Cardiac fibroblast (primary cell): Measurements from ENCODE around the gene MYCBPAP.

Experiments
- DNase-seq, 2 donors: peaks; one replicate each; pipeline versions ENCODE4 v3.0.0 to v3.0.0-alpha.2; 2010; ENCODE audit warnings: low read depth in 2 of 2
- H3K4me3 ChIP-seq, 2 donors: replicated peaks in 1 of 2; 1 replicate in 1 of 2; 2 replicates in 1 of 2; pipeline ENCODE4 v1.5.1; 2011; ENCODE audit warnings: low read depth in 2 of 2, low read length in 2 of 2, mild to moderate bottlenecking in 2 of 2, moderate library complexity in 1 of 2
- CTCF ChIP-seq: IDR thresholded peaks from one replicate; pipeline ENCODE4 v1.5.1; 2011; ENCODE audit warnings: low read depth, mild to moderate bottlenecking, low read length, inconsistent platforms

MYCBPAP gene

GRCh38 chr17:50570032-50570431, 61.8 kb downstream of the MYCBPAP start:
- DNase-seq = no peak
- no peak overlapping the region for H3K4me3 ChIP-seq
- TF ChIP-seq CTCF = no peak

DNA sequence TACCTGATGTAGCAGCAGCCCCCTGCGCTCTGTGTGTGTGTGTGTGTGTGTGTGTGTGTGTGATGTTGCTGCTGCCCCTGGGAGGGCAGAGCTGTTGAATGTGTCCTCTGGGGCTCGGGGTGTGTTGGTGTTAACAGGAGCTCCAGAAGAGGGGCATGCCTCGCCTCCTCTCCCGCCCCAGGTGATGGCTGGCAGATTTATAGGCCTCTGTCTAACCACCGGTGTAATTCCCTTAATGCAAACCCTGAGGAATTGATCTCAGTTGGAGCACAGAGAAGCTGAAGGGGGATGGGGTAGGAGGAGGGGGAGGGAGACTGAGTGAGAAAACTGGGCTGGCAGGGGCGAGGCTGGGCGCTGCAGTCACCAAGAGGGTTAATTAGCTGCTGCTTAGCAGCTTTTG, 62.3 kb downstream of the MYCBPAP start:
- DNase-seq = no peak
- no peak for TF ChIP-seq CTCF
- H3K4me3 ChIP-seq = no peak overlapping the region

- H3K4me3 ChIP-seq = no peak overlapping the region
- TF ChIP-seq CTCF = no peak
- DNase-seq = no peak
These were observed 63.4 kb downstream of the MYCBPAP start for GRCh38 chr17:50571681-50572080.

GRCh38 chr17:50572541-50572940, 64.3 kb downstream of the MYCBPAP start:
- H3K4me3 ChIP-seq = no peak overlapping the region

DNA sequence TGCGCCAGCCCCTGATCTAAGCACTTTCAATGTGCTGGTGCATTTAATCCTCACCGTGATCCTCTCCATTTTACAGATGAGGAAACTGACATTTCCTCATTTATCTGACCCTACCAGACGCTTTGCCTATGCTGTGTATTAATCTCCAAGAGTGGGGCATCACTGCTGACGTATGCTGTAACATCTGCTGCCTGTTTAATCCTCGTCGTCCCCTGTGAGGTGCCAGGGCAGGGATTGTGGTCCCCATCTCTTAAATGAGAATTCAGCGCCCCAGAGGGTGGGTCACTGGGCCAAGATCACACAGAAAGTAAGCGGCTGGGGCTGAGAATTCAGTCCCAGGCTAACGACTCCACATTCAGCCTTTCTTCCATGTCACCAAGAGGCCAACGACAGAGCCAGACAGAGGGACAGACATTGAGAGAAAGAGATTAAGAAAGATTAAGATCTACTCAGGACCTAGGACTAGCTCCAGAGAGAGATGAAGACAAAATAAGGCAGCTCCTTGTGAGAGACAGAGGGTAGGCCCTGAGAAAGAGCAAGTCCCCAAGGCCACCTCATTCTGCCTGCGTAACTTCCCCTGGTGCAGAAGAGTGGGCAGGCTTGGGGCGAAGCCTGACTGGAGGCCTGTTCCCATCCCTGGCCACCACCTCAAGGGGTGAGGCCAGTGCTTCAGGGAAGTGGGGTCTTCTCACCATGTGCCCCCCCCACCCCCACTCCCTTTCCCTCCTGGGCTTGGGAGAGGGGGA, 65.8 kb downstream of the MYCBPAP start:
- H3K4me3 ChIP-seq = no peak overlapping the region
- no peak for DNase-seq
- TF ChIP-seq CTCF = no peak

More at GRCh38 chr17:50572541-50572940, 64.3 kb downstream of the MYCBPAP start:
- no peak for TF ChIP-seq CTCF
- no peak for DNase-seq

GRCh38 chr17:50575581-50576210, 67.5 kb downstream of the MYCBPAP start:
- H3K4me3 ChIP-seq = no peak overlapping the region
- TF ChIP-seq CTCF = no peak
- no peak for DNase-seq
